Loucy (cell line): ENCODE measurements around the gene GRIA3.

ENCODE experiments used
- CTCF ChIP-seq: fragments of 200-600 bp; sonication (generic); conservative IDR thresholded peaks from 2 replicates; pipeline ENCODE4 v1.5.1; 2014; ENCODE audit warnings: mild to moderate bottlenecking, antibody characterized with exemption, low read length
- EZH2phosphoT487 ChIP-seq: fragments of 200-600 bp; IDR thresholded peaks from 2 replicates; pipeline ENCODE4 v1.6.1; 2018; ENCODE audit warnings: antibody characterized with exemption, mild to moderate bottlenecking, moderate library complexity, borderline replicate concordance

DNA sequence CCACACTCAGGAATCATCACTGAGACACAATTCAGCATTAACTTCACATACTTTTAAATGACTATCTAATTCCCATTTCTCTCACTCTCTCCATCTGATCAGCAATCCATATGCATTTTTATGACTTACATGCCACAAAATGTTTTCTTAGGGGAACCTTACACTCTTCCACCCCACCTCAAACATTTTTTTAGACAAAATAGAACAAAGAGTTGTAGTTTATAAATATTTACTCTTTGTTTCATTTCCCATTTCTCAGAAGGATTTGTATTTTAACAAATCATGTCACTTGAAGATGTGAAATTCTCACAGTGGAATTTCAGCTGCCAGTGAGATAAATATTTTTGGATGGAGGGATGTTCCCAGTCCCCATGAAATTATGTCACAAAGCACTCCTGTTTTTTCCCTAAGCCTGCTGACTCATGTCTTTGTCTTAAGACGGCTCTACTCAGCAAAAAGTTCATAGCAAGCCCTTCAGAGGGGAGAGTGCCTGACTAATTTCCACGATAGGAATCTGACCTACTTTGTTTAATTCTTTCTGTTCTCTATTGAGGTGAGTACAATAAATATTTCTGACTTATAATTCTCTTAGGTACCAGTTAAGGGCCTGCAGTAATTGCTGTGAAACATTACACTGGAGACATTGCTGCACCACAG lies 291.1 kb downstream of the GRIA3 start:
- TF ChIP-seq CTCF (no peak), EZH2phosphoT487 (no peak)
